ENCODE data around the gene GTPBP6.

DNA sequence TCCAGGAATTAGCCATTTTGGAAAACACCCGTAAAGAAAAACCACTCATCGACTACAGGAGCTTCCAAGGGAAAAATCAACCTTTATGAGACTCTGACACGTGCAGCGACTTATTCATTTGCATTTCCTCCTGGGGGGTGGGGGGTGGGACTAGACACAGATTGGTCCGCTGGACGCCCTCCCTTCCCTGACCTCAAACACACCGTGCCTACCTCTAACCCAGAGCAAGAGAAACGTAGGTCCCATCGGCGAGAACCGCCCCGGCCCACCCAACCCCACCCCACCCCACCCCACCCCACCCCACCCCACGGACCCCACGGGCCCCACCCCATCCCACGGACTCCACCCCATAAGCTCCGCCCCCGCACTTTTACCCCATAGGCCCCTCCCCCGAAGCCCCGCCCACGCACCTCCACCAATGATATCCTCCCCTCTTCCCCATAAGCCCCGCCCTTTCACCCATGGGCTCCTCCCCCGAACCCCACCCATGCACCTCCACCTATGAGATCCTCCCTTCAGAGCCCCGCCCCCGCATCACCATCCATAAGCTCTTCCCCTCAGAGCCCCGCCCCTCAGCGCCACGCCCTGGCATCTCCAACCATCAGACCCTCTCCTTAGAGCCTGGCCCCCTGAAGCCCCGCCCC, 1.1 kb downstream of the GTPBP6 start:
- TF ChIP-seq, protein P1, sequence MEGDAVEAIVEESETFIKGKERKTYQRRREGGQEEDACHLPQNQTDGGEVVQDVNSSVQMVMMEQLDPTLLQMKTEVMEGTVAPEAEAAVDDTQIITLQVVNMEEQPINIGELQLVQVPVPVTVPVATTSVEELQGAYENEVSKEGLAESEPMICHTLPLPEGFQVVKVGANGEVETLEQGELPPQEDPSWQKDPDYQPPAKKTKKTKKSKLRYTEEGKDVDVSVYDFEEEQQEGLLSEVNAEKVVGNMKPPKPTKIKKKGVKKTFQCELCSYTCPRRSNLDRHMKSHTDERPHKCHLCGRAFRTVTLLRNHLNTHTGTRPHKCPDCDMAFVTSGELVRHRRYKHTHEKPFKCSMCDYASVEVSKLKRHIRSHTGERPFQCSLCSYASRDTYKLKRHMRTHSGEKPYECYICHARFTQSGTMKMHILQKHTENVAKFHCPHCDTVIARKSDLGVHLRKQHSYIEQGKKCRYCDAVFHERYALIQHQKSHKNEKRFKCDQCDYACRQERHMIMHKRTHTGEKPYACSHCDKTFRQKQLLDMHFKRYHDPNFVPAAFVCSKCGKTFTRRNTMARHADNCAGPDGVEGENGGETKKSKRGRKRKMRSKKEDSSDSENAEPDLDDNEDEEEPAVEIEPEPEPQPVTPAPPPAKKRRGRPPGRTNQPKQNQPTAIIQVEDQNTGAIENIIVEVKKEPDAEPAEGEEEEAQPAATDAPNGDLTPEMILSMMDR (IDR thresholded peaks at IDR 0.05; ENCODE audit: low read depth, low read length): no peak
- TF ChIP-seq POLR2A (IDR thresholded peaks at IDR 0.05; ENCODE audit: extremely low read depth, insufficient read length) (no peak), MYC (IDR thresholded peaks at IDR 0.05; ENCODE audit: low read depth, low read length) (no peak)
- TF ChIP-seq, protein P2, sequence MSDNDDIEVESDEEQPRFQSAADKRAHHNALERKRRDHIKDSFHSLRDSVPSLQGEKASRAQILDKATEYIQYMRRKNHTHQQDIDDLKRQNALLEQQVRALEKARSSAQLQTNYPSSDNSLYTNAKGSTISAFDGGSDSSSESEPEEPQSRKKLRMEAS (IDR thresholded peaks at IDR 0.05; ENCODE audit: low read depth, low read length): no peak

Measured in NB4 (cell line).